Activated T-helper 2 cell treated with anti-CD3 and anti-CD28 coated beads, Interferon-gamma antibody, Interleukin-2, Interleukin-4, amounts not matched to agents 10 μg/mL and 5 μg/mL and 100 μg/mL, durations not matched to agents 14 hours and 24 hours and 36 hours (primary cell): ENCODE measurements around the gene KLK13. TPM values are rescaled to one million over a fixed set of nuclear protein-coding genes. Genes with fewer than 3 reads are reported as not detected.

ENCODE experiments used
- total RNA-seq: library from RNA; stranded (reverse); gene quantifications from 2 replicates; pipeline ENCODE4 v1.2.3, GENCODE V29; 2022

Gene KLK13
- total RNA-seq, 1 donor from 2014 or later: not detected

Other genes with a start within 250 kb of the KLK13 start
- gene KLK1, start 241.3 kb downstream of the KLK13 start, total RNA-seq: 3.0 and 3.5 TPM in 2 replicates
- gene KLK15, start 231.5 kb downstream of the KLK13 start, total RNA-seq: not detected in 2 replicates
- not detected in 2 replicates for gene KLK3, start 210.2 kb downstream of the KLK13 start, total RNA-seq
- gene KLK2, start 191.7 kb downstream of the KLK13 start, total RNA-seq: 0.44 TPM in 1 of 2 replicates, not detected in the other
- not detected in 2 replicates for gene KLK4, start 153.7 kb downstream of the KLK13 start, total RNA-seq
- gene KLK5, start 112.1 kb downstream of the KLK13 start, total RNA-seq: not detected in 2 replicates
- not detected in 2 replicates for gene KLK6, start 95.5 kb downstream of the KLK13 start, total RNA-seq
- gene KLK7, start 81.2 kb downstream of the KLK13 start, total RNA-seq: not detected in 2 replicates
- gene KLK8, start 63.5 kb downstream of the KLK13 start, total RNA-seq: not detected in 2 replicates
- gene KLK10, start 45.4 kb downstream of the KLK13 start, total RNA-seq: not detected in 2 replicates
- gene KLK11, start 38.5 kb downstream of the KLK13 start, total RNA-seq: not detected in 2 replicates
- not detected in 2 replicates for gene KLK12, start 30.1 kb downstream of the KLK13 start, total RNA-seq
- gene KLK14, start 17.8 kb upstream of the KLK13 start, total RNA-seq: 0.44 and 0.52 TPM in 2 replicates
- gene CTU1, start 43.3 kb upstream of the KLK13 start, total RNA-seq: 9.7 and 11.0 TPM in 2 replicates
- gene SIGLEC9, start 59.8 kb upstream of the KLK13 start, total RNA-seq: 0.18 TPM in 1 of 2 replicates, not detected in the other
- gene SIGLEC7, start 77.2 kb upstream of the KLK13 start, total RNA-seq: not detected in 2 replicates
- 14.3 and 17.0 TPM in 2 replicates for gene CD33, start 160.0 kb upstream of the KLK13 start, total RNA-seq
- not detected in 2 replicates for gene SIGLECL1, start 186.0 kb upstream of the KLK13 start, total RNA-seq
- gene IGLON5, start 246.6 kb upstream of the KLK13 start, total RNA-seq: 7.0 TPM in 2 replicates